Measurements from ENCODE around the gene BCKDHB. TPM values are rescaled to one million over a fixed set of nuclear protein-coding genes. Genes with fewer than 3 reads are reported as not detected.

Gene BCKDHB
- total RNA-seq, 3 donors from 2014 or later (not counting 1 experiment from before 2014, with no cell fraction given), result 11.1 to 13.7 (median 12.8) TPM

GRCh38 chr6:80173411-80173810 is 66.9 kb downstream of the BCKDHB start:
- Mint-ChIP-seq H3K27ac (no peak overlapping the region), H3K27me3 (ENCODE audit: low read depth in 2 of 2) (no peaks in the 10 kb centered on the region), H3K4me1 (peaks cover 0 to 5% of the 10 kb centered on the region in 2 donors), H3K9me3 (peaks cover 0 to 2% of the 10 kb centered on the region in 2 donors), H3K4me3 (no peak overlapping the region), H3K36me3 (no peaks in the 10 kb centered on the region)
- DNase-seq (no peak), ATAC-seq (no peak)
- H3K9me3 ChIP-seq (ENCODE audit: control insufficient read depth, insufficient read depth, low read length), result no peaks in the 10 kb centered on the region
- H3K4me1 ChIP-seq (ENCODE audit: control insufficient read depth, insufficient read depth, low read length), result no peaks in the 10 kb centered on the region
- whole genome bisulfite sequencing (ENCODE audit: insufficient coverage), result 100% methylated on average over 1 of the region's 1 CpG
- TF ChIP-seq, protein P1, sequence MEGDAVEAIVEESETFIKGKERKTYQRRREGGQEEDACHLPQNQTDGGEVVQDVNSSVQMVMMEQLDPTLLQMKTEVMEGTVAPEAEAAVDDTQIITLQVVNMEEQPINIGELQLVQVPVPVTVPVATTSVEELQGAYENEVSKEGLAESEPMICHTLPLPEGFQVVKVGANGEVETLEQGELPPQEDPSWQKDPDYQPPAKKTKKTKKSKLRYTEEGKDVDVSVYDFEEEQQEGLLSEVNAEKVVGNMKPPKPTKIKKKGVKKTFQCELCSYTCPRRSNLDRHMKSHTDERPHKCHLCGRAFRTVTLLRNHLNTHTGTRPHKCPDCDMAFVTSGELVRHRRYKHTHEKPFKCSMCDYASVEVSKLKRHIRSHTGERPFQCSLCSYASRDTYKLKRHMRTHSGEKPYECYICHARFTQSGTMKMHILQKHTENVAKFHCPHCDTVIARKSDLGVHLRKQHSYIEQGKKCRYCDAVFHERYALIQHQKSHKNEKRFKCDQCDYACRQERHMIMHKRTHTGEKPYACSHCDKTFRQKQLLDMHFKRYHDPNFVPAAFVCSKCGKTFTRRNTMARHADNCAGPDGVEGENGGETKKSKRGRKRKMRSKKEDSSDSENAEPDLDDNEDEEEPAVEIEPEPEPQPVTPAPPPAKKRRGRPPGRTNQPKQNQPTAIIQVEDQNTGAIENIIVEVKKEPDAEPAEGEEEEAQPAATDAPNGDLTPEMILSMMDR (IDR thresholded peaks at IDR 0.05), result no peak
- peaks cover 4% of the 10 kb centered on the region for H3K36me3 ChIP-seq (ENCODE audit: control insufficient read depth, insufficient read depth, low read length)
- no peak overlapping the region for H3K4me3 ChIP-seq (ENCODE audit: low read length)
- no peak overlapping the region for H3K27ac ChIP-seq (ENCODE audit: low read length)
- H3K27me3 ChIP-seq (ENCODE audit: control insufficient read depth, insufficient read depth, low read length), result no peaks in the 10 kb centered on the region
- intact Hi-C loops (cut with micrococcal nuclease), result no loop called here

DNA sequence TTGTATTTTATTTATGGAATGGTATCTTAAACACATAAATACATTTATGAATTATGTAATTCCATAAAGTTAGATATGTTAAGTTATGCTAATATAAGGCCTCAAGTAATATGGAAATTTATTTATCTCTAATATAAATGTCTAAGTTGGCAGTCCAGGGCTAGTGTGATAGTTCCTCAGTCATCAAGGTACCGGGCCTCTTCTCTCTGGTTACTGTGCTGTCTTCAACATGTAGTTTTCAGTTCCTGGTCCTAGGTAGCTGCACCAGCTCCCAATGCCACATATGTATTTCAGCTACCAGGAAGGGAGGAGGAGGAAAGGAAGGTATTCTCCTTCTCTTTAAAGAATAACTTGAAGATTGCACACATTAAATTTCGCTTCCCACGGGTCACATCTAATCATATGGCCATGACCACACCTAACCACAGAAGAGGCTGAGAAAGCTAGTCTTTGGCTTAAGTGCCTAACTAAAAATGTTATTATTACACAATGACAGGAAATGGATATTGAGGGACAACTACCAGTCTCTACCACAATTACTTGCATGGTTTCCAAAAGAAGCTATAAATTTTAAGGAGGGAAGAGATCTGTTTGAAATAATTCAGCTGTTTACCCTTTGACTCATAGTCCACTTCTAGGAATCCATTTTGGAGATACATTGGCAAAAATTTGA is 68.6 kb downstream of the BCKDHB start:
- H3K4me3 Mint-ChIP-seq, result no peak overlapping the region
- ATAC-seq, result no peak
- H3K27me3 ChIP-seq (ENCODE audit: control insufficient read depth, insufficient read depth, low read length), result no peaks in the 10 kb centered on the region
- peaks cover 0 to 5% of the 10 kb centered on the region in 2 donors for H3K4me1 Mint-ChIP-seq
- WGBS (ENCODE audit: insufficient coverage), result 78% methylated on average over 1 of the region's 3 CpGs
- no peak overlapping the region for H3K27ac Mint-ChIP-seq
- H3K36me3 Mint-ChIP-seq, result no peaks in the 10 kb centered on the region
- H3K4me3 ChIP-seq (ENCODE audit: low read length), result no peak overlapping the region
- DNase-seq, result no peak
- H3K27ac ChIP-seq (ENCODE audit: low read length), result no peak overlapping the region
- H3K27me3 Mint-ChIP-seq (ENCODE audit: low read depth in 2 of 2), result no peaks in the 10 kb centered on the region
- TF ChIP-seq, protein P1 (IDR thresholded peaks at IDR 0.05), result no peak
- intact Hi-C loops (cut with micrococcal nuclease), result no loop called here
- H3K36me3 ChIP-seq (ENCODE audit: control insufficient read depth, insufficient read depth, low read length), result peaks cover 2% of the 10 kb centered on the region
- no peaks in the 10 kb centered on the region for H3K4me1 ChIP-seq (ENCODE audit: control insufficient read depth, insufficient read depth, low read length)
- H3K9me3 ChIP-seq (ENCODE audit: control insufficient read depth, insufficient read depth, low read length), result no peaks in the 10 kb centered on the region
- peaks cover 0 to 2% of the 10 kb centered on the region in 2 donors for H3K9me3 Mint-ChIP-seq

- no peak for ATAC-seq
- Histone ChIP-seq H3K36me3 (ENCODE audit: control insufficient read depth, insufficient read depth, low read length) (peaks cover 2% of the 10 kb centered on the region), H3K9me3 (ENCODE audit: control insufficient read depth, insufficient read depth, low read length) (no peaks in the 10 kb centered on the region), H3K4me1 (ENCODE audit: control insufficient read depth, insufficient read depth, low read length) (no peaks in the 10 kb centered on the region), H3K27me3 (ENCODE audit: control insufficient read depth, insufficient read depth, low read length) (no peaks in the 10 kb centered on the region), H3K4me3 (ENCODE audit: low read length) (no peak overlapping the region), H3K27ac (ENCODE audit: low read length) (no peak overlapping the region)
- Mint-ChIP-seq H3K4me1 (peaks cover 0 to 5% of the 10 kb centered on the region in 2 donors), H3K27ac (no peak overlapping the region), H3K27me3 (ENCODE audit: low read depth in 2 of 2) (no peaks in the 10 kb centered on the region), H3K4me3 (no peak overlapping the region), H3K9me3 (no peaks in the 10 kb centered on the region), H3K36me3 (peaks cover under 1% of the 10 kb centered on the region)
- intact Hi-C loops (cut with micrococcal nuclease), result no loop called here
- 88% methylated on average over 1 of the region's 1 CpG for WGBS (ENCODE audit: insufficient coverage)
- no peak for DNase-seq
- TF ChIP-seq, protein P1 (IDR thresholded peaks at IDR 0.05), result no peak
Observed at GRCh38 chr6:80179695-80180094, 73.2 kb downstream of the BCKDHB start.
